ENCODE results near the gene ANXA1. TPM values are rescaled to one million over a fixed set of nuclear protein-coding genes. Genes with fewer than 3 reads are reported as not detected.

The ANXA1 gene
- total RNA-seq, 1 experiment from 2014 or later = 731 TPM

DNA sequence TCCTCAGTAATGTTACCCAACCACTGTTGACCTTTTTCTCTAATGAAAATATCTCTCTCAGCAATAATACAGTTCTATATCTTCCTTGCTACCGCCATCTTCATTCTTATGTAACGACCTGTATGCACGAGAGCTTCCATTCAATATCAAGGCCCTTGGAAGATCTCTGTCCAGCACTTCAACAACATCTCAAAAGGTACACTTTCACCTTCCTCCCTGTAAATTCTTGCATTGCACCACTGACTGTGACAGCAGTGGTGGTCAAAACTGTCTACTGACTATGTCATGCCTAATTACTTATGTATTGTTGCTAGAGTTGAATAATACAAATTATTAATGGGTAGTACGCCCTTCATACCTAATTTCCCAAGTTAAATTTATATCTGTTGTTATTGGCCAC lies 53.3 kb downstream of the ANXA1 start:
- intact Hi-C loops (cut with micrococcal nuclease) = loop anchor here (5.0 kb wide), 1 partner anchor 462 kb away; no protein-coding TSS in a partner anchor
- Mint-ChIP-seq H3K4me3 (ENCODE audit: unreplicated experiment) (no peak overlapping the region), H3K27ac (ENCODE audit: low read depth, unreplicated experiment) (no peak overlapping the region), H3K36me3 (ENCODE audit: insufficient read depth, unreplicated experiment) (no peaks in the 10 kb centered on the region), H3K4me1 (ENCODE audit: insufficient read depth, unreplicated experiment) (no peaks in the 10 kb centered on the region), H3K27me3 (ENCODE audit: insufficient read depth, unreplicated experiment) (peaks cover 86% of the 10 kb centered on the region), H3K9me3 (ENCODE audit: unreplicated experiment) (no peaks in the 10 kb centered on the region)
- ChIA-PET CTCF (no interaction called here), POLR2A (no interaction called here)
- TF ChIP-seq, protein P1, sequence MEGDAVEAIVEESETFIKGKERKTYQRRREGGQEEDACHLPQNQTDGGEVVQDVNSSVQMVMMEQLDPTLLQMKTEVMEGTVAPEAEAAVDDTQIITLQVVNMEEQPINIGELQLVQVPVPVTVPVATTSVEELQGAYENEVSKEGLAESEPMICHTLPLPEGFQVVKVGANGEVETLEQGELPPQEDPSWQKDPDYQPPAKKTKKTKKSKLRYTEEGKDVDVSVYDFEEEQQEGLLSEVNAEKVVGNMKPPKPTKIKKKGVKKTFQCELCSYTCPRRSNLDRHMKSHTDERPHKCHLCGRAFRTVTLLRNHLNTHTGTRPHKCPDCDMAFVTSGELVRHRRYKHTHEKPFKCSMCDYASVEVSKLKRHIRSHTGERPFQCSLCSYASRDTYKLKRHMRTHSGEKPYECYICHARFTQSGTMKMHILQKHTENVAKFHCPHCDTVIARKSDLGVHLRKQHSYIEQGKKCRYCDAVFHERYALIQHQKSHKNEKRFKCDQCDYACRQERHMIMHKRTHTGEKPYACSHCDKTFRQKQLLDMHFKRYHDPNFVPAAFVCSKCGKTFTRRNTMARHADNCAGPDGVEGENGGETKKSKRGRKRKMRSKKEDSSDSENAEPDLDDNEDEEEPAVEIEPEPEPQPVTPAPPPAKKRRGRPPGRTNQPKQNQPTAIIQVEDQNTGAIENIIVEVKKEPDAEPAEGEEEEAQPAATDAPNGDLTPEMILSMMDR (IDR thresholded peaks at IDR 0.05; ENCODE audit: unreplicated experiment) = no peak
- BruUV-seq (replicated peaks) = no TSS peak
- no peak for DNase-seq (ENCODE audit: unreplicated experiment)

GRCh38 chr9:73206851-73207250 lies 55.2 kb downstream of the ANXA1 start:
- ChIA-PET POLR2A (no interaction called here), CTCF (interaction anchor here (0.7 kb wide), 1 partner anchor 23 kb away, joined by 3 read pairs; no protein-coding TSS in a partner anchor)
- intact Hi-C loops (cut with micrococcal nuclease) = no loop called here
- Mint-ChIP-seq H3K4me1 (ENCODE audit: insufficient read depth, unreplicated experiment) (no peaks in the 10 kb centered on the region), H3K27me3 (ENCODE audit: insufficient read depth, unreplicated experiment) (peaks cover 94% of the 10 kb centered on the region), H3K9me3 (ENCODE audit: unreplicated experiment) (no peaks in the 10 kb centered on the region), H3K4me3 (ENCODE audit: unreplicated experiment) (no peak overlapping the region), H3K36me3 (ENCODE audit: insufficient read depth, unreplicated experiment) (no peaks in the 10 kb centered on the region), H3K27ac (ENCODE audit: low read depth, unreplicated experiment) (no peak overlapping the region)
- TF ChIP-seq, protein P1 (IDR thresholded peaks at IDR 0.05; ENCODE audit: unreplicated experiment) = no peak
- BruUV-seq (replicated peaks) = no TSS peak
- DNase-seq (ENCODE audit: unreplicated experiment) = no peak

DNA sequence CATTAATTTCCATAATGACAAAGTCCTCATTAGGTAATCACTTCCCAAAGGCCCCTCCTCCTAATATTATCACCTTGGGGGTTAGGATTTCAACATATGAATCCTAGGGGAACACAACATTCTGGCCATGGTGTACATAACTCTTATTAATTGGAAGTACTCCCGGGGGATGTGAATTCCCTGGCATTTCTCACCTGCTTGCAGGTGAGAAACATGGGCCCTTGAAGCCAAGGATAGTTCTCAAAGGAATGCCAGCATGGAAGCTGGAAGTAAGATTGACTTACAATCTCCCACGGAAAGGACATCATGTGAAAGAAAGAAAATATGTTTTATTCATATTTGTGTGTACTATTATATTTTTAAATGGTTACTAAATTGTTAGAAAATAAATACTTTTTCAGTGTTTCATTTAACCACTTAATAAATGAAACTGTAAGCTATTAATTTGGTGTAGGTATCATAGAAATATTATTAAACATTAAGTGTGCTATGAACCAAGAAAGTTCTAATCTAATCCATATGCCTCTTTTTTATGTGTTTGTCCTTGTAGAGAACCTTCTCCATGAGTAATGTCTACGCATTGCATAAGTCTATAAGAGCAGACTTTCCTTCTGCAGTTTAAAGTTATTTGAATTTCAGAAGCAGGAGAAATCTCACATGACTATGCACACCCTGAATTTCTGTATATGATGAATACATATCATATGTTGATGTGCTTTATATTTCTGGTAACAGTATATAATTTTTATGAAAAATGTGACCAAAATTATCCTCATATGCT lies 59.4 kb downstream of the ANXA1 start:
- Mint-ChIP-seq H3K4me3 (ENCODE audit: unreplicated experiment) (no peak overlapping the region), H3K36me3 (ENCODE audit: insufficient read depth, unreplicated experiment) (no peaks in the 10 kb centered on the region), H3K9me3 (ENCODE audit: unreplicated experiment) (no peaks in the 10 kb centered on the region), H3K27ac (ENCODE audit: low read depth, unreplicated experiment) (no peak overlapping the region), H3K27me3 (ENCODE audit: insufficient read depth, unreplicated experiment) (peaks cover 90% of the 10 kb centered on the region), H3K4me1 (ENCODE audit: insufficient read depth, unreplicated experiment) (no peaks in the 10 kb centered on the region)
- BruUV-seq (replicated peaks) = no TSS peak
- intact Hi-C loops (cut with micrococcal nuclease) = no loop called here
- ChIA-PET POLR2A (no interaction called here), CTCF (interaction anchor here (0.6 to 1.9 kb wide), 5 partner anchors 10 to 353 kb away, joined by 3 to 22 read pairs (median 3); no protein-coding TSS in a partner anchor)
- TF ChIP-seq, protein P1 (IDR thresholded peaks at IDR 0.05; ENCODE audit: unreplicated experiment) = no peak
- DNase-seq (ENCODE audit: unreplicated experiment) = no peak

DNA sequence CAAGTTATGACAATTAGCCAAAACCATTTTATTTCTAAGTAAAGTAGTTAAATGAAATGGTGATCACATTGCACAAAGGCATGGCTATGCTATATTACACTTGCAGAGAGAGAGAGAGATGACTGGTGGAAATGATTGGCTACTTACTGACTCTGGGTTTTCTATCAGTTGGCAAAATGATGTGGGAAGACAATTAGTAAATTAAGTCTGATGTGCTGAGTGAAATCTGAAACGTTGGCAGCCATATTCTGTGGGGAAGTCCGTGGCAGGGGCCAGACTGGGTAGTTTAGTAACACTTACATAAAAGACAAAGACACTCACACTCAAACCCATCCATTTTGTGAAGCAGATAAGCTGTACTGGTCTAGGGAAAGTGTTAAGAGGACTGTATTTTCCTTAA lies 61.6 kb downstream of the ANXA1 start:
- Mint-ChIP-seq H3K27me3 (ENCODE audit: insufficient read depth, unreplicated experiment) (peaks cover 88% of the 10 kb centered on the region), H3K4me1 (ENCODE audit: insufficient read depth, unreplicated experiment) (no peaks in the 10 kb centered on the region), H3K9me3 (ENCODE audit: unreplicated experiment) (no peaks in the 10 kb centered on the region), H3K27ac (ENCODE audit: low read depth, unreplicated experiment) (no peak overlapping the region), H3K36me3 (ENCODE audit: insufficient read depth, unreplicated experiment) (no peaks in the 10 kb centered on the region), H3K4me3 (ENCODE audit: unreplicated experiment) (no peak overlapping the region)
- intact Hi-C loops (cut with micrococcal nuclease) = no loop called here
- ChIA-PET CTCF (interaction anchor here (0.7 to 1.4 kb wide), 3 partner anchors 8 to 57 kb away, joined by 3 to 7 read pairs (median 4); no protein-coding TSS in a partner anchor), POLR2A (no interaction called here)
- no TSS peak for BruUV-seq (replicated peaks)
- TF ChIP-seq, protein P1 (IDR thresholded peaks at IDR 0.05; ENCODE audit: unreplicated experiment) = no peak
- DNase-seq (ENCODE audit: unreplicated experiment) = no peak
